C4-2B (cell line): ENCODE data around the gene PLOD2.

ENCODE experiments used
- CTCF ChIP-seq: fragments of 450-650 bp; conservative IDR thresholded peaks from 2 replicates; pipeline ENCODE4 v1.5.1; 2017; ENCODE audit warnings: mild to moderate bottlenecking
- ZFX ChIP-seq: fragments of 450-650 bp; IDR thresholded peaks from 2 replicates; pipeline ENCODE4 v1.6.1; 2017

GRCh38 chr3:146136647-146137046, 24.3 kb downstream of the PLOD2 start:
- no peak for TF ChIP-seq CTCF
- TF ChIP-seq ZFX = no peak
